Dedifferentiated amniotic fluid mesenchymal stem cell (primary cell): ENCODE measurements around the gene BECN2.
"Not testable (repeated sequence)": the region's sequence is repeated elsewhere in the genome, so short reads cannot be mapped to it uniquely, and the experiment has no call there.

ENCODE experiments used
- DNase-seq: peaks from one replicate; pipeline ENCODE4 v3.0.0-alpha.2; 2016; ENCODE audit errors: extremely low spot score

Gene BECN2

DNA sequence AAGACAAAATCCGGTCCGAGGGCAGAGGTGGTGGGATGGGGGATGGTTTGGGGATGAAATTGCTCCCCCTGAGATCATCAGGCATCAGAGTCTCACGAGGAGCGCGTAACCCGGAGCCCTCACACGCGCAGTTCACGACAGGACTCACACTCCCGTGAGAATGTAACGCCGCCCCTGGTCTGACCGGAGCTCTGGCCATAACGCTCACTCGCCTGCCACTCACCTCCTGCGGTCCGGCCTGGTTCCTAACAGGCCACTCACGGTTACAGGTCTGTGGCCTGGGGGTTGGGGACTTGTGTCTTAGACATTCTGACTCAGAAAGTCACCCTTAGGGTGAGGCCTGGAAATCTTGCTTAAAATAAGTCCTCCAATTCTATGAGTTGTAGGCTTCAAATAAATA is 21.5 kb downstream of the BECN2 start:
- no peak for DNase-seq

DNA sequence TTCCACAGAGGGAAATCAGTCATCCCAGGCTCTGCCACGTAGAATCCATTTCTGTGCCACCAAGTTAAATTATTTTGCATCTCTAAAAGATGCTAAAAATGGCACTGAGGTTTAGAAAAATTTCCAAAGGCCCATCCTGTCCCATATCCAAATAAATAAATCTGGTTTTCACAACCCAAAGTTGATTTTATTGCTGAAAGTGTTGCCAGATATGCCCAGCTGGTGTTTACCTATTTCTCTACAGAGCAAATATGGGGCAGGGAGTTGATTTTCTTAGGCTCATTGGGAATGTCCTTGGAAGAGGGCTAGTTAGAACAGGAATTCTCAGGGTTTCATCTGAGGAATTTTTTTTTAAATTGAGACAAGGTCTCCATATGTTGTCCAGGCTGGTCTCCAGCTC is 22.4 kb downstream of the BECN2 start:
- no peak for DNase-seq

DNA sequence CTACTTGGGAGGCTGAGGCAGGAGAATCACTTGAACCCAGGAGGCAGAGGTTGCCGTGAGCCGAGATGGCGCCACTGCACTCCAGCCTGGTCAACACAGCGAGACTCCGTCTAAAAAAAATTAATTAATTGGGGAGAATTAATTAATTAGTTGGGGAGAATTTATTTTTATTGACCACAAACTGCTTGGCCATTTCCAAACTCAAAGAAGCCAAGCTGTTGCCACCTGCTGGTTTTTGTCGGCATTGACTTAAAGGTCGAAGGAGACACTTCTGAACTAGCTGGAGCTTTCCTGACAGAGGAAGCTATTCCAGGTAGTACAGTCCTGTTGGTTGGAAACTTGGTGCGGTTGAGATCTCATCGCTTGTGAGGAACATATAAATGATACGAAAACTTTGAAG is 28.2 kb downstream of the BECN2 start:
- DNase-seq: peak; percentile 28

DNA sequence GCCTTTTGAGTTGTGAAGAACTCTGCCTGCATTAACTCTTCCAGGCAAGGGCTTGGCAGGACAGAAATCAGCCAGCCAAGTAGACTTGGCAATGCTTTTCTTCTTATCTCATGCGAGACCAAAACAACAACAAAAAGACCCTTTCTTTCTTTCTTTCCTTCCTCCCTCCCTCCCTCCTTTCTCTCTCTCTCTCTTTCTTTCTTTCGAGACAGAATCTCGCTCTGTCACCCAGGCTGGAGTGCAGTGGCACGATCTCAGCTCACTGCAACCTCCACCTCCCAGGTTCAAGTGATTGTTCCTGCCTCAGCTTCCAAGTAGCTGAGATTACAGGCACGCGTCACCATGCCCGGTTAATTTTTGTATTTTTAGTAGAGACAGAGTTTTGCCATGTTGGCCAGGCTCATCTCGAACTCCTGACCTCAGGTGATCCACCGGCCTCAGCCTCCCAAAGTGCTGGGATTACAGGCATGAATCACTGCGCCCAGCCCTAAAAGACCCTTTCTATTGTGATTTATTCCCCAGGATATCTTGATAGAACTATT is 30.9 kb downstream of the BECN2 start:
- not testable (repeated sequence) for DNase-seq

DNA sequence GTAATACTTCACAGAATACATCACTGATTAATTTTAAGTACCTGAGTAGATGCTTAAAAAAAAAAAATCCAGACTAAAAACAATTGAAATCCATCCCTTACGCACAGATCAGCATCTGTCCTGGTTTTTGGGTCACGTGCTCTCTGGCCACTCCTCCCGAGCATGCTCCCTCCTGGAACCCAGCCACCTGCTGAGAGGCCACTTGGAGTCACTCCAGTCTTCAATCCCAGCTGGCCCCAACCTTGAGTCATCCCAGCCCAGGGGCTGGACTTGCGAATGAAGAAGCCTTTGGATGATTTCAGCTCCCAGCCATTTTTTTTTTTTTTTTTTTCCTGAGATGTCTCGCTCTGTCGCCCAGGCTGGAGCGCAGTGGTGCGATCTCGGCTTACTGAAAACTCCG is 32.5 kb downstream of the BECN2 start:
- DNase-seq: peak; percentile 43

DNA sequence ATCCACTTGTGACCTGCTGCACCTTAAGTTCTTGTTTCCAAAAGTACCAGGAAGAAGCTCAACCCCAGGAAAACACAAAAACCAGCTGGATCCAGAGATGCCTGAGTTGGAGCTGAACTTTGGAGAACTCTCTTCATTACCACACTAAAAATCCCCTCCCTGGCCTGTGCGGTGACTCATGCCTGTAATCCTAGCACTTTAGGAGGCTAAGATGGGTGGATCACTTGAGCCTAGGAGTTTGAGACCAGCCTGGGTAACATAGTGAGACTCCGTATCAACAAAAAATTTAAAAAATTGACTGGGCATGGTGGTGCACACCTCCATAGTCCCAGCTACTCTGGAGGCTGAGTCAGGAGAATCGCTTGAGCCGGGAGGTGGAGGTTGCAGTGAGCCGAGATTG is 35.2 kb downstream of the BECN2 start:
- DNase-seq: no peak

DNA sequence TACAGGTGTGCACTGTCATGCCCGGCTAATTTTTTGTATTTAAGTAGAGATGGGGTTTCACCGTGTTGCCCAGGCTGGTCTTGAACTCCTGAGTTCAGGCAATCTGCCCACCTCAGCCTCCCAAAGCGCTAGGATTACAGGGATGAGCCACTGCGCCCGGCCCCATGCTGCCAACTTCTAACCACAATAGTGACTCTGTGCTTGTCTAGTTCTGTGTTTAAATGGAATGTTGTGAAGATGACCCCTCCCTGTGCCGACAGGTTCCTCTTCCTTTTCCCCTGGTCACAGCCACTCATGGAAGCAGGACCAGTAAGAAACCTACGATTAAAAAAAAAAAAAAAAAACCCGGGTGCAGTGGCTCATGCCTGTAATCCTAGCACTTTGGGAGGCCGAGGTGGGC is 36.6 kb downstream of the BECN2 start:
- no peak for DNase-seq

DNA sequence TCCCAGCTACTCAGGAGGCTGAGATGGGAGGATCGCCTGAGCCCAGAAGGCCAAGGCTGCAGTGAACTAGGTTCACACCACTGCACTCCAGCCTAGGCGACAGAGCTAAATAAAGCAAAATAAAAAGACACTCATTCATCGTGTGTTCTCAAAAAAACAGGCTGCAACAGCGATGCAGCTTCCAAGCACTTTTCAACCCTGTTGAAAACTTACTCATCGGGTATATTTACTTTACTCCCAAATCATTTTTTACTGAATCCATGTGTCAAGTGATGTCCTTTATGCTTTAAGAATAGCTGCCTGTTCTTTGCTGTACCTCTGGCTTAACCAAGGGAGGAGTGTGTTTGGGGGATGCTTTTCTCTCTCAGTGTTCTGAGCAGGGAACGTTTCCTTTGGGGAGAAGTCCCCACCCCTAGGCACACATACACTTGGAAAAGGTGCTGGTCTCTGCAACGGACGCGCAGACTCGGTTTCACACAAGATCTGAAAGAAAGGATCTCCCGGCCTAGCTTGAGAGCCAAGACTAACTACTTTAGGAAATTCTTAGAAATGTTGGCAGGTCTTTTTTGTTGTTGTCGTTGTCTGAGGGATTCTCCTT is 39.9 kb downstream of the BECN2 start:
- DNase-seq: no peak

DNA sequence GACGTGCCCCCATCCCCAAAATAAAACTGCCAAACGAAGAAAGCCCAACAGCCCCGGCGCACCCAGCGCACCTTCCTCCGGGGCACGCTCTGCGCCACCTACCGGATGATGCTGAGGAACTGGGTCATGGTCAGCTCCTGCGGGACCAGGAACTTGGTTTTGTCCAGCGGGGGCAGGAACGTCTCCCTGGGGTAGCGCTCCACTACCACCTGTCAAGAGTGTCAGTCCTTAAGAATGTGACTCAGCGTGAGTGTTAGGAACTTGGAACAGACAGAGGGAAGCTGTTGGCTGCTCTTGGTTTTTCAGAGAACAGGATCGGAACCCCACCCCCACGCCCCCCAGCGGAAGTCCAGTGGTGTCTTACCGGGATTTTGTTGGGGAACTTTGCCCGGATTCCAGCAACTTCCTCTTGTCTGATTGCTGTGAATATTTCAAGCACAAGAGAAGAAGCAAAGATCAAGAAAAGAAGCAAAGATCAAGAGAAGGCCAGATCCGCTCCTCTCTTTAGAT is 40.9 kb downstream of the BECN2 start:
- DNase-seq: peak; percentile 69

DNA sequence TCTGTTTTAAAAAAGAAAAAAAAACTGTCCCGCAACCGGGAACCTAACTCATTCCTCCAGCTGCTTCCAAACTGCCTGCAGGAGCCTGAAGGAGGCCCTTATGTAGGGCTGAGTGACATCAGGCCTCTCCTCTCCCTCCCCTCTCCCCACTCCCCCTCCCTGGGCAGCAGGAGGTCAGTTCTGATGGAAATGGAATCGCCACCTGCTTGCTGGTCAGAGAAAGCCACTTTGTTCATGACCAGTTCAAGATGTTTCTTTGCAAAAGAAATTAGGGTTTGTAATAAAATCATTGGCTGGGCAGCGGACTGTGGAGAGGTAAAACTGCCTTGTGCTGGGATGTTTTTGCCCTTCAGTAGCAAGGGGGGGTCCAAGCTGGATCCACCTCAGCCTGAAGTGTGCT is 41.5 kb downstream of the BECN2 start, which contains the start of gene MAP1LC3C:
Gene MAP1LC3C, minus strand, starts transcription at position 73 of the 400 bp plus-strand sequence. CDS start 90 bp downstream, outside the sequence.
- DNase-seq: no peak

DNA sequence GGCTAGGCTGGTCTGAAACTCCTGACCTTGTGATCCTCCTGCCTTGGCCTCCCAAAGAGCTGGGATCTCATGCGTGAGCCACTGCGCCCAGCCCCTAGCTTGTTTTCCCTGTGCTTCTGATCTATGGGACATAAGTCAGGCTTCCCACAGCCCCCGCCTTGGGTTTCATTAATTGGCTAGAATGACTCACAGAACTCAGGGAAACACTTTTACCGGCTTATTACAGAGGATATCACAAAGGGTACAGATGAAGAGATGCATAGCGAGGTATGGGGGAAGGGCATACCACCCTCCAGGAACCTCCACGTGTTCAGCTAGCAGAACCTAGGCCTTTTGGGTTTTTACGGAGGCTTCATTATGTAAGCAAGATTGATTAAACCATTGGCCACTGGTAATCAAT is 42.9 kb downstream of the BECN2 start:
- DNase-seq: no peak

DNA sequence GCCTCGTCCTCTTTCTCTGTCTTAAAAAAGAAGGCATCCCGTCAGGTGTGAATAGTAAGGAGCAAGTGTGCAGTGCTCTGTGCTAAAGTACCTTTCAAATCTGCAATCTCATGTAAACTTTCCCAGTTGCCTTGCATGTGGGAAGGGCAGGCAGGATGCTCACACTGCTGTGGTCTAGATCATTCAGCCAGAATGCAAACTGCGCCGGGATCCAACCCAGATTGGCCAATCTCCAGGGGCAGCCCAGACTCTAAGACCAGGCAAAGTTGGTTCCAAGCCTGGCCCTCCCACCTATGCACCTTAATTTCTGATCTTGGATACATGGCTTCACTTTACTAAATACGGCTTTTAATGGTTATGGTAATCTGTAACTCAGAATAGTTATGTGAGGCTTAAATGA is 44.5 kb downstream of the BECN2 start:
- DNase-seq: no peak

DNA sequence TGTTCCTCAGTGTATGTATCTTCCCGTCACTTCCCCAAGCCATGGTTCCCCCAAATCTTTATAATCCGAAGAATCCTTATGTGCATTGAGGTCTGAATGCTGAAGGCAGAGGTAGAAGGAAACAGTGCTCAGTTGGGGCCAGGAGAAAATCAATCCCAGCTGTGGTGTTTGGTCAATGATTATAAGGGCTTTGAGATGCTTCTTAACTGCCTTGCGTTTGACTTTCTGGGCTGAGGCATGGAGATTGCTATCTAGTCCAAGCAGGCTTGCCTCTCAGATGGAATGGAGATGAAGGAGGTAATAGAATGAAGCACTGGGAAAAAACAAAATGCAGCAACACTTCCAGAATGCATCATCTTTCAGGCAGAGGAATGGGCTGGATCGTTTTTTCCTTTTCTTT is 44.9 kb downstream of the BECN2 start:
- no peak for DNase-seq

DNA sequence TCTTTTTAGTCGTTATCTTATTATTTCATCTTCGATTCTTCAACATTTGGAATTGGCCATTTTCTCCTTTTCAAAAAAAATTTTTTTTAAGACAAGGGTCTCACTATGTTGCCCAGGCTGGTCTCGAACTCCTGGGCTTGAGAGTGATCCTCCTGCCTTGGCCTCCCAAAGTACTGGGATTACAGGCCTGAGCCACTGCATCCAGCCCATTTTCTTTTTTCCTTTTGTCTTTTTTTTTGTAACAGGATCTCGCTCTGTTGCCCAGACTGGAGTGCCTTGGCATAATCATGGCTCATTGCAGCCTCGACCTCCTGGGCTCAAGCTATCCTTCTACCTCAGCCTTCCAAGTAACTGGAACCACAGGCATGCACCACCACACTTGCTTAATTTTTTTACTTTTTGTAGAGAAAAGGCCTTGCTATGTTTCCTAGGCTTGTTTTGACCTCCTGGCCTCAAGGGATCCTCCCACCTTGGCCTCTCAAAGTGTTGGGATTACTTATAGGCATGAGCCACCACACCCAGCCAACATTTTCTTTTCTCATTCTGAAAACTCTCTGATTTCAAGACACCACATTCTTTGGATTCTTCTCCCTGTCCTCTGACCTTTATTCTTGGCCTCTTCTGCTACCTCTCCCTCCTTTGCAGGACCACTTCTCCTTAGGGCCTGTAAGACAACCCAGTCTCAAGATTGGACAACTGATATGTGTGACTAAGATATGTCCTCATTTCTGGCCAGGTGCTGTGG is 47.4 kb downstream of the BECN2 start:
- no peak for DNase-seq

DNA sequence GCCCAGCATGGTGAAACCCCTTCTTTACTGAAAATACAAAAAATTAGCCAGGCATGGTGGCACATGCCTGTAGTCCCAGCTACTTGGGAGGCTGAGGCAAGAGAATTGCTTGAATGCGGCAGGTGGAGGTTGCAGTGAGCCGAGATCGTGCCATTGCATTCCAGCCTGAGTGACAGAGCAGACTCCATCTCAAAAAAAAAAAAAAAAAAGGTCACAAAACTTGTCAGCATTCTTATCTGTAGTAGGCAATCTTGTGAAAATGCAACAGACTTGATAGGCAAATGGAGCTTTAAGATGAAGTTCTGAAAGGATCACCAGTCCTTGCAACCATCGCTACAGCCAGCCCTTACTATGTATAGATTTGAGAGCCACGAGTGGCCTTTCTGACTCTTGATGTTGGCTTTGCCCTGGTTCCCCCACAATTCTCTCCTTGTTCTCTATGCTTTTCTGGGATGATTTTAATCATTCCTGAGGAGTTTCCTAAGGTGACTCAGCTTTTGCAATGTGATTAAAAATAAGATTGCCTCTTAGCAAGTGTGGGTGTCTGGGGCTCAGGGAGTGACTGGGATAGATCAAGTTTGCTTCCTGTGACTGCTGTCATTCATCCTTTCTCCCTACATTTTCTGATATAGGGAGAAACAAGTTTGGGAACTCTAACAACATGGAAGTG is 48.4 kb downstream of the BECN2 start:
- DNase-seq: no peak

DNA sequence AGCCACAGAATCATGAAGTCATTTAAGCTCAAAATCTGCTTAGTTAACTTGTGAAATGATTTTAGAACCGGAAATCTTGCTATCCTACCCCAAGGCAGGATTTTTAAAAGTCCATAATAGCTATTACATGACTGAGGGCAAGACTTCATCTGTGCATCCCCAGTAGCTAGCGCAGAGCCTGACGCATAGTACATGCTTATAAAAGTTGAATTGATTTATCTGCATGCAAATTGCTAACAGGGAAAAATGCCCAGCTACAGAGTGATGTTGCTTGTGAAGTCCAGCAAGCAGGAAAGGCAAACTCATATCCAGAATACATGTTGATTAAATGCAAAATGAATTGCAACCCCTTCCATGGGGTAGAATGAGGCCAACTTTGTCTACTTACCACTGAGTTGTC is 49.4 kb downstream of the BECN2 start:
- DNase-seq: no peak
